22Rv1 (cell line): ENCODE data around the gene DERA.

Experiments used
- ZFX ChIP-seq: fragments of 450-650 bp; IDR thresholded peaks from 2 replicates; pipeline ENCODE4 v1.6.1; 2017; ENCODE audit warnings: antibody characterized with exemption, borderline replicate concordance
- TF ChIP-seq, protein P1 (sequence below): fragments of 450-650 bp; IDR thresholded peaks from 2 replicates; pipeline ENCODE4 v1.5.1; 2017; ENCODE audit warnings: mild to moderate bottlenecking

DNA sequence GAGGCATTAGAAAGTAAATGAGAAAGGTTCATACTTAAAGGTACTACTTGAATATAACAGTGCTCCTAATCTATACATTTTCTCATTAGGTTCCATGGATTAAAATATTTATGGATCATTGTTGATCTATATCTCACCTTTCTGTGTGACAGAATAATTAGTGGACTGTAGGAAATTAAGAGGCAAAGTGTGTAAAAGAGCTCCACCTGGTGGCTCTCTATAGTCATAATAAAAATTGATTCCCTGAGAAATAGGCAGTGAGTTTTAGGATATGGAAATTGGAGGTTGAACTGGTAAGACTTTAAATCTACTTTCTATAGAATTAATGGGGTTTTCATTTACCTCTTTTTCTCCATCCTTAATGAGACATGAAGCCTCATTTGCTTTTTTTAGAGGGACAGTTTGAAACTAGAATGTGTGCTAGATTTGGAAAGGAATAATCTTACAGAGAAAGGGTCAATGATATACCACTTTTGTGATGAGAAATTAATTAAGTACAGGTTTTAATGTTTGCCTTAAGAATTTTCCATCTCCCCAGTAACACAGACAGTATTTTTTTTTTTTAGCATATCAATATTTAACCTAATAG is 11.8 kb upstream of the DERA start:
- TF ChIP-seq, protein P1, sequence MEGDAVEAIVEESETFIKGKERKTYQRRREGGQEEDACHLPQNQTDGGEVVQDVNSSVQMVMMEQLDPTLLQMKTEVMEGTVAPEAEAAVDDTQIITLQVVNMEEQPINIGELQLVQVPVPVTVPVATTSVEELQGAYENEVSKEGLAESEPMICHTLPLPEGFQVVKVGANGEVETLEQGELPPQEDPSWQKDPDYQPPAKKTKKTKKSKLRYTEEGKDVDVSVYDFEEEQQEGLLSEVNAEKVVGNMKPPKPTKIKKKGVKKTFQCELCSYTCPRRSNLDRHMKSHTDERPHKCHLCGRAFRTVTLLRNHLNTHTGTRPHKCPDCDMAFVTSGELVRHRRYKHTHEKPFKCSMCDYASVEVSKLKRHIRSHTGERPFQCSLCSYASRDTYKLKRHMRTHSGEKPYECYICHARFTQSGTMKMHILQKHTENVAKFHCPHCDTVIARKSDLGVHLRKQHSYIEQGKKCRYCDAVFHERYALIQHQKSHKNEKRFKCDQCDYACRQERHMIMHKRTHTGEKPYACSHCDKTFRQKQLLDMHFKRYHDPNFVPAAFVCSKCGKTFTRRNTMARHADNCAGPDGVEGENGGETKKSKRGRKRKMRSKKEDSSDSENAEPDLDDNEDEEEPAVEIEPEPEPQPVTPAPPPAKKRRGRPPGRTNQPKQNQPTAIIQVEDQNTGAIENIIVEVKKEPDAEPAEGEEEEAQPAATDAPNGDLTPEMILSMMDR, result peak; percentile 94
- TF ChIP-seq ZFX, result no peak
